Body of pancreas (tissue), 4 donors: ENCODE measurements around the gene SLC66A3.

ENCODE experiments used
- CTCF ChIP-seq, 7 experiments: fragments of 450-650 bp in 4 of 7; fragments of 200-600 bp in 3 of 7; sonication (generic) in 3 of 7; IDR thresholded peaks; one replicate each; pipeline ENCODE4 v1.5.1; 2016 to 2019; ENCODE audit warnings: antibody characterized with exemption in 7 of 7
- POLR2A ChIP-seq, 3 donors: fragments of 450-650 bp; IDR thresholded peaks; one replicate each; pipeline ENCODE4 v1.6.1; 2016; ENCODE audit warnings: antibody characterized with exemption in 3 of 3, mild to moderate bottlenecking in 2 of 3

GRCh38 chr2:11177871-11178690 lies 22.8 kb downstream of the SLC66A3 start:
- no peak for TF ChIP-seq CTCF (IDR thresholded peaks at IDR 0.05)
- TF ChIP-seq POLR2A (IDR thresholded peaks at IDR 0.05): no peak
